PC-9 (cell line): ENCODE results near the gene FCRL6. TPM values are rescaled to one million over a fixed set of nuclear protein-coding genes. Genes with fewer than 3 reads are reported as not detected.

Experiments used
- BruUV-seq: library from RNA; stranded (reverse); fragments of 400-500 nt; replicated peaks from 2 replicates; lab custom pipeline; 2021; lab: Mats Ljungman, UMichigan
- CTCF ChIA-PET: fragments of 300-600 bp; sonication (Branson Sonifier 250); formaldehyde crosslinking; loops from one replicate; lab custom pipeline; 2022; ENCODE audit warnings: antibody characterized with exemption; lab: Charles Lee
- POLR2A ChIA-PET: fragments of 300-600 bp; sonication (Branson Sonifier 250); formaldehyde crosslinking; loops from one replicate; lab custom pipeline; 2022; ENCODE audit warnings: antibody characterized with exemption; ENCODE audit not compliant: unreplicated experiment; lab: Charles Lee
- DNase-seq, 2 experiments: peaks; one replicate each; pipeline versions ENCODE4 v3.0.0 to v3.0.0-alpha.2; 2015 to 2022; ENCODE audit warnings: mixed read lengths in 1 of 2
- H2AFZ ChIP-seq: fragments of 200-600 bp; sonication (generic); 2 replicates; pipeline ENCODE4 v1.8.1; 2017; ENCODE audit warnings: antibody characterized with exemption
- H3F3A ChIP-seq: fragments of 200-600 bp; sonication (generic); 2 replicates; pipeline ENCODE4 v1.8.1; 2017; ENCODE audit warnings: antibody characterized with exemption, mild to moderate bottlenecking, low read depth; ENCODE audit not compliant: insufficient read depth
- H3K27ac ChIP-seq: fragments of 200-600 bp; sonication (generic); 2 replicates; pipeline ENCODE4 v1.6.1; 2016; ENCODE audit warnings: mixed run types
- H3K27me3 ChIP-seq: fragments of 200-600 bp; sonication (generic); 2 replicates; pipeline ENCODE4 v1.6.1; 2016; ENCODE audit warnings: low read depth, mixed run types; ENCODE audit not compliant: insufficient read depth
- H3K36me3 ChIP-seq: fragments of 200-600 bp; sonication (generic); 2 replicates; pipeline ENCODE4 v1.6.1; 2016; ENCODE audit warnings: low read depth, mixed run types
- H3K4me1 ChIP-seq: fragments of 200-600 bp; sonication (generic); replicated peaks from 2 replicates; pipeline ENCODE4 v1.6.1; 2016; ENCODE audit warnings: mixed run types; ENCODE audit not compliant: insufficient read depth
- H3K4me2 ChIP-seq: fragments of 200-600 bp; sonication (generic); 2 replicates; pipeline ENCODE4 v1.6.1; 2017; ENCODE audit warnings: mixed run types
- H3K4me3 ChIP-seq: fragments of 200-600 bp; sonication (generic); 2 replicates; pipeline ENCODE4 v1.6.1; 2016; ENCODE audit warnings: mixed run types
- H3K79me2 ChIP-seq: fragments of 200-600 bp; sonication (generic); 2 replicates; pipeline ENCODE4 v1.6.1; 2017; ENCODE audit warnings: low read depth, mixed run types
- H3K9me2 ChIP-seq: fragments of 200-600 bp; sonication (generic); 2 replicates; pipeline ENCODE4 v1.8.1; 2017; ENCODE audit warnings: mild to moderate bottlenecking; ENCODE audit not compliant: insufficient read depth
- H3K9me3 ChIP-seq: fragments of 200-600 bp; sonication (generic); 2 replicates; pipeline ENCODE4 v1.8.1; 2016; ENCODE audit warnings: low read depth; ENCODE audit not compliant: insufficient read depth
- H4K20me1 ChIP-seq: fragments of 200-600 bp; sonication (generic); 2 replicates; pipeline ENCODE4 v1.8.1; 2017; ENCODE audit not compliant: insufficient read depth
- EZH2 ChIP-seq: fragments of 200-600 bp; sonication (generic); IDR thresholded peaks from 2 replicates; pipeline ENCODE4 v1.8.0; 2017; ENCODE audit warnings: antibody characterized with exemption, low read depth
- intact Hi-C: fragments of 100-400 bp; cut with micrococcal nuclease; formaldehyde crosslinking; loops from one replicate; pipeline ENCODE4 v1.10.0; 2022; ENCODE audit not compliant: unreplicated experiment
- total RNA-seq: library from RNA; stranded (reverse); gene quantifications from 2 replicates; pipeline ENCODE4 v1.2.3, GENCODE V29; 2021
- TF ChIP-seq, protein P1 (sequence below): fragments of 200-600 bp; sonication (generic); conservative IDR thresholded peaks from 2 replicates; pipeline ENCODE4 v1.6.1; 2017; ENCODE audit warnings: mixed run types, antibody characterized with exemption, mild to moderate bottlenecking, moderate library complexity

The FCRL6 gene
- total RNA-seq, 1 experiment from 2014 or later: not detected

GRCh38 chr1:159838715-159839114 is 36.6 kb downstream of the FCRL6 start:
- intact Hi-C loops: no loop called here
- no peak overlapping the region for H3K27ac ChIP-seq
- no TSS peak for BruUV-seq

DNA sequence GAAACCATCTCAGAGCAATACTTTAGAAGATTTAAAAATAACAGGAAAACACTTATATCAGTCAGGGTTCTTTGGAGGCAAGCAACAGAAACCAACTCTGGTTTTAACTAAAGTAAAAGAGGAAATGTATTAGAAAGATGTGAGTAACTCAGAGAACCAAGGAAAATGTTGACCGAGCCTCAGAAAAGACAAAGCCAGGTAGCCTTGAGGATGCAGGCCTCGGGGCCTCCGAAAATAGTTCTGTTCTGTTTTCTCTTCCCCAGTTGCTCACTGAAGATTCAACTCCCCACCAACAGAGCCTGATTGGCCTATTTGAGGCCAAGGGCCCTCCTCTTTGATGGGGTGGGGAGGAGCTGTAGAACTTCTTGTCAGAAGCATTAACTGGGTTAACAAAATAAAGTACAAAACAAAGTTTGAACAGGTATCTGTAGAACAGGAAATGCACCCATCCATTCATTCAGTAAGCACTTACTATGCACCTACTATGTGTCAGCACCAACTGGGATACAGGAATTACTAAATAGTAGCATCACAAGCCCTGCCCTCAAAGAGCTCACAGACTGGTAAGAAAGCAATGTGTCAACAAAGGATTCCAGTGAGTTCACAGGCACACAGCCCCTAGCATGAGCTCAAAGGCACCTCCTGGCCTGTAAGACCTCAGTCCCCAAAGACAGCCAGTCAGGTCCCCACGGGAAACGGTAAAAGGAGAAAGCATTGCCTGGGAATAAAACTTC is 37.1 kb downstream of the FCRL6 start:
- no TSS peak for BruUV-seq
- intact Hi-C loops: no loop called here
- H3K4me3 ChIP-seq: no peak overlapping the region
- H3K9me2 ChIP-seq: no peaks in the 10 kb centered on the region
- H3K79me2 ChIP-seq: no peaks in the 10 kb centered on the region
- H3K9me3 ChIP-seq: no peaks in the 10 kb centered on the region
- peaks cover 20% of the 10 kb centered on the region for H3K4me1 ChIP-seq
- H3K36me3 ChIP-seq: no peaks in the 10 kb centered on the region
- no peak overlapping the region for H3K4me2 ChIP-seq
- no peaks in the 10 kb centered on the region for H3K27me3 ChIP-seq
- H2AFZ ChIP-seq: no peak overlapping the region
- POLR2A ChIA-PET: interaction anchor here (0.7 kb wide), 1 partner anchor 50 kb away, joined by 7 read pairs; no protein-coding TSS in a partner anchor
- no peaks in the 10 kb centered on the region for H3F3A ChIP-seq
- no peak for TF ChIP-seq EZH2
- TF ChIP-seq, protein P1, sequence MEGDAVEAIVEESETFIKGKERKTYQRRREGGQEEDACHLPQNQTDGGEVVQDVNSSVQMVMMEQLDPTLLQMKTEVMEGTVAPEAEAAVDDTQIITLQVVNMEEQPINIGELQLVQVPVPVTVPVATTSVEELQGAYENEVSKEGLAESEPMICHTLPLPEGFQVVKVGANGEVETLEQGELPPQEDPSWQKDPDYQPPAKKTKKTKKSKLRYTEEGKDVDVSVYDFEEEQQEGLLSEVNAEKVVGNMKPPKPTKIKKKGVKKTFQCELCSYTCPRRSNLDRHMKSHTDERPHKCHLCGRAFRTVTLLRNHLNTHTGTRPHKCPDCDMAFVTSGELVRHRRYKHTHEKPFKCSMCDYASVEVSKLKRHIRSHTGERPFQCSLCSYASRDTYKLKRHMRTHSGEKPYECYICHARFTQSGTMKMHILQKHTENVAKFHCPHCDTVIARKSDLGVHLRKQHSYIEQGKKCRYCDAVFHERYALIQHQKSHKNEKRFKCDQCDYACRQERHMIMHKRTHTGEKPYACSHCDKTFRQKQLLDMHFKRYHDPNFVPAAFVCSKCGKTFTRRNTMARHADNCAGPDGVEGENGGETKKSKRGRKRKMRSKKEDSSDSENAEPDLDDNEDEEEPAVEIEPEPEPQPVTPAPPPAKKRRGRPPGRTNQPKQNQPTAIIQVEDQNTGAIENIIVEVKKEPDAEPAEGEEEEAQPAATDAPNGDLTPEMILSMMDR: no peak
- DNase-seq: no peak
- H3K27ac ChIP-seq: no peak overlapping the region
- CTCF ChIA-PET: no interaction called here
- H4K20me1 ChIP-seq: no peaks in the 10 kb centered on the region

More at GRCh38 chr1:159838715-159839114, 36.6 kb downstream of the FCRL6 start:
- Histone ChIP-seq H3K4me3 (no peak overlapping the region), H3K36me3 (no peaks in the 10 kb centered on the region), H3K27me3 (no peaks in the 10 kb centered on the region), H3K9me3 (no peaks in the 10 kb centered on the region), H3F3A (no peaks in the 10 kb centered on the region), H3K4me1 (peaks cover 20% of the 10 kb centered on the region), H4K20me1 (no peaks in the 10 kb centered on the region), H3K9me2 (no peaks in the 10 kb centered on the region), H3K79me2 (no peaks in the 10 kb centered on the region), H2AFZ (no peak overlapping the region), H3K4me2 (no peak overlapping the region)
- ChIA-PET CTCF (no interaction called here), POLR2A (no interaction called here)
- TF ChIP-seq, protein P1: no peak
- TF ChIP-seq EZH2: no peak
- no peak for DNase-seq

DNA sequence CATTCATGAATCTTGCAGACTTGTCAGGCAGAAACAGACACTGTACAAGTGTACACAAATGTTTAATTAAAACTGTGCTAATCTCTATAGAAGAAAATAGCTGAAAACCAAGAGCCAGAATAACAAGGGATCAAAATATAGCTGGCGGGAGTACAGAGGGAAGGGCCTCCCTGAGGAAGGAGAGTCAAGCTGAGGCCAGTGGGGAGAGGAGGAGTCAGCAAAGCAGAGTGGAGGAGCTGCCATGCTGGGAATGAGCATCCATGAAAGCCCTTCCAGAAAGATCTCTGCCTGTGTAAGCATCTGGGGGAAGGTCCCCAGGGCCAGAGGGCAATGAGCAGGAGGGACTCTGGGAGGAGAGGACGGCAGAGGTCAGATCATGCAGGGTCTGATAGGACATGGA is 39.6 kb downstream of the FCRL6 start:
- Histone ChIP-seq H3K9me2 (no peaks in the 10 kb centered on the region), H4K20me1 (no peaks in the 10 kb centered on the region), H3F3A (no peaks in the 10 kb centered on the region), H2AFZ (no peak overlapping the region), H3K4me3 (no peak overlapping the region), H3K4me2 (no peak overlapping the region), H3K27ac (no peak overlapping the region), H3K4me1 (peaks cover 17% of the 10 kb centered on the region), H3K27me3 (no peaks in the 10 kb centered on the region), H3K9me3 (no peaks in the 10 kb centered on the region), H3K79me2 (no peaks in the 10 kb centered on the region), H3K36me3 (no peaks in the 10 kb centered on the region)
- ChIA-PET CTCF (no interaction called here), POLR2A (no interaction called here)
- BruUV-seq: no TSS peak
- no peak for DNase-seq
- intact Hi-C loops: no loop called here
- TF ChIP-seq EZH2: no peak
- TF ChIP-seq, protein P1: no peak
